A549 (cell line): ENCODE data around the gene PIP5KL1.

Experiments
- CEBPB ChIP-seq, 2 experiments: fragments of >200 bp in 1 of 2; sonication (Bioruptor Twin) in 1 of 2; formaldehyde crosslinking in 1 of 2; IDR thresholded peaks; 2 replicates each; pipeline ENCODE4 v1.6.1; 2012 to 2016
- CHD4 ChIP-seq: fragments of 200-600 bp; sonication (generic); IDR thresholded peaks from 2 replicates; pipeline ENCODE4 v1.6.1; 2016; ENCODE audit warnings: antibody characterized with exemption, mild to moderate bottlenecking, borderline replicate concordance
- CTCF ChIP-seq: fragments of >200 bp; sonication (Bioruptor Twin); formaldehyde crosslinking; IDR thresholded peaks from 3 replicates; pipeline ENCODE4 v1.5.1; 2016
- ESRRA ChIP-seq: fragments of 150-350 bp; IDR thresholded peaks from 2 replicates; pipeline ENCODE4 v1.6.1; 2014; ENCODE audit warnings: mild to moderate bottlenecking, low read length, borderline replicate concordance
- FOSB ChIP-seq: fragments of 250-450 bp; sonication (Bioruptor Pico); IDR thresholded peaks from 2 replicates; pipeline ENCODE4 v1.5.0; 2020; ENCODE audit warnings: mild to moderate bottlenecking, moderate library complexity
- KDM1A ChIP-seq: fragments of 200-600 bp; sonication (generic); IDR thresholded peaks from 2 replicates; pipeline ENCODE4 v1.6.1; 2016; ENCODE audit warnings: low read depth, mild to moderate bottlenecking
- RAD21 ChIP-seq, 2 experiments: fragments of >200 bp in 1 of 2; sonication (Bioruptor Twin) in 1 of 2; formaldehyde crosslinking in 1 of 2; IDR thresholded peaks in 1 of 2; conservative IDR thresholded peaks in 1 of 2; 2 replicates in 1 of 2; 3 replicates in 1 of 2; pipeline ENCODE4 v1.6.1; 2012 to 2018; ENCODE audit warnings: inconsistent platforms in 1 of 2

GRCh38 chr9:127925959-127926905, 4.3 kb downstream of the PIP5KL1 start:
- no peak for TF ChIP-seq CHD4
- no peak for TF ChIP-seq CEBPB (IDR thresholded peaks at IDR 0.05)
- TF ChIP-seq KDM1A = no peak
- TF ChIP-seq ESRRA = no peak
- TF ChIP-seq CTCF = no peak
- TF ChIP-seq RAD21 (conservative IDR thresholded peaks at IDR 0.05 in 1 of 2, IDR thresholded peaks at IDR 0.05 in 1 of 2) = no peak
- TF ChIP-seq FOSB (CRISPR knock-in tag) = no peak
